GM18907 (cell line): ENCODE results near the gene PRKCA.
"Not testable (repeated sequence)": the region's sequence is repeated elsewhere in the genome, so short reads cannot be mapped to it uniquely, and the experiment has no call there.

Experiments
- ATAC-seq: cut with Tn5 transposase; IDR thresholded peaks from one replicate; pipeline ENCODE4 v1.9.1; 2021; ENCODE audit warnings: mild to moderate bottlenecking, moderate library complexity; ENCODE audit not compliant: unreplicated experiment

Gene PRKCA

DNA sequence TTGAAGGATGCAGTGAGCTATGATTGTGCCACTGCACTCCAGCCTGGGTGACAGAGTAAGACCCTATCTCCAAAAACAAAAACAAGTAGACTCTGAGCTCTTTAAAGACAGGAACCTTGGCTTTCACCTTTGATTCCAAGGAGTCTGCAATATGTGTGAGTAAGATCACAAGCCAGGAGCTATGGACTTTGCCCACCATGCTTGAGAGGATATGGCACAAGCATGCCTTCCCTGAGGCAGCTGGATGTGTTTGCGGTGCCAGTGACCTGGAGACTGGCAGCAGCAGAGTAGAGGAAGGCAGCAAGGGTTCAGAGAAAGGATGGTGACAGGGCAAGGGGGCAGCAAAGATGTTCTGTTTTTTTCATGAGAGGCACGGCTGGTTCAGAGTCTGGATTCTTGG lies 14.5 kb upstream of the PRKCA start:
- no peak for ATAC-seq

DNA sequence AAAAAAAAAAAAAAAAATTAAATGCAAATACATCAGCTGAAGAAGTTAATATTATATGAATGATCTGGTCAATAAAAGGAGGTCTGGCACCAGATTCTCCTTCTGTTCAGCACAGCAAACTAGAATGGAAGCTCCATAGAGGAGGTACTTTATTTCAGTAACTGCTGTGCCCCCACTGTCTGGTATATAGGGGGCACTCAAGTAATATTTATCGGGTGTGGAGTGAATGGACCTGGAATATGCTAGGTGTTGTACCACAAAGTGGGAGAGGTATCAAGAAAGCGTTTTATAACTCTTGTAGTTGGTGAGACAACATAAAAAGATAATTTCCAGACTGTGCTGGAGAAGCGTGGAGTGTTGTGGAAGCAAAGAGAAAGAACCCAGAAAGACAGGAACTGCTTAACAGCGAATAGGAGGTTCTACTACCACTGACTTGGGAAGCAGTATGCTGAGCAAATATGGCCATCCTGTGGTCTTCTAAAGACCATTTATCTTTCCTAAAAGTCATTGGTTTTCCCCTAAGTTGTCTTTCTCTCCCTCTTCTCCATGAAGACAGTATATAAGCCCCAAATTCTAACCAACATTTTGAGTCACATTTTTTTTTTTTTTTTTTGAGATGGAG lies 12.2 kb upstream of the PRKCA start:
- no peak for ATAC-seq

DNA sequence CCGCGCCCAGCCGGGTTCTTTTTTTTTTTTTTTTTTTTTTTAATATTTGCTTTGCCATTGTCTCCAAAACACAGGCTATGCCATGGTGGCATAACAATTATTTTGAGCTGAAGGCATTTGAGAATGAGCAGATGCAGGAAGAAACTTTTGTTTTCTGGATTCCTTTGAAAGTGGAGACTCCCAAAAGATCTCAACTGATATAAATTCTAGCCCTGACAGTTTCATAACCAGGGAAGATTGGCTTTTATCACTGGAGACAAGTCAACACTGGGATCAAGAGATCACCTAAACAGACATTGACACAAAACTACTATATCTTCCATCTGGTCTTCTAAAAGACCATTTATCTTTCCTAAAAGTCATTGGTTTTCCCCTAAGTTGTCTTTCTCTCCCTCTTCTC lies 10.1 kb upstream of the PRKCA start:
- ATAC-seq, result no peak

DNA sequence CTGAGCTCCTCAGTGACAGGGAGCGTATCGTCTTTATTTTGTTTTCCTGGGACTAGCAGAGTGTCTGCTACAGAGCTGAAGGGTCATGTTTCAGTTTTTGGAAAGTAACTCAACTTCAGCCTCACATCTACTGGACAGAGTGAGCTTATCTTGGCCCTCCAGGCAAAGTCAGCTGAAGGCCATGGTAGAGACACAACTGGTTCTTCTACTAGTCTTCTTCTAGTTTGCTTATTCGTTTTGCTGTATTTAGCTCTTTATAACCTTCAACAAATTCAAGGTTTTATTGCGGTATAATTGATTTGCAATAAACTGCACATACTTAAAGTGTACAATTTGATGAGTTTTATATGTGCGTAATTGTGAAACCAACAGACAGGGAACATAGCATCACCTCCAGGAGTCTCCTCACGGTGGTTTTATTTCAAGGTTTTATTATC lies 6.1 kb upstream of the PRKCA start:
- no peak for ATAC-seq

DNA sequence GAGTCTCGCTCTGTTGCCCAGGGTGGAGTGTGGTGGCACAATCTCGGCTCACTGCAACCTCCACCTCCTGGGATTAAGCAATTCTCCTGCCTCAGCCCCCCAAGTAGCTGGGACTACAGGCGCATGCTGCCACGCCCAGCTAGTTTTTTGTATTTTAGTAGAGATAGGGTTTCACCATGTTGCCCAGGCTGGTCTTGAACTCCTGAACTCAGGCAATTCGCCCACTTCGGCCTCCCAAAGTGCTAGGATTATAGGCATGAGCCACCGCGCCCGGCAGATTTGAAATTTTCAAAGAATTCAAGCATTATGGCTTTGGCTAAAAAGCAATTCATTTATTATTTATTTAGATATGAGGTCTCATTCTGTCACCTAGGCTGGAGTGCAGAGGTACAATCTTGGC lies 5.0 kb upstream of the PRKCA start:
- not testable (repeated sequence) for ATAC-seq

DNA sequence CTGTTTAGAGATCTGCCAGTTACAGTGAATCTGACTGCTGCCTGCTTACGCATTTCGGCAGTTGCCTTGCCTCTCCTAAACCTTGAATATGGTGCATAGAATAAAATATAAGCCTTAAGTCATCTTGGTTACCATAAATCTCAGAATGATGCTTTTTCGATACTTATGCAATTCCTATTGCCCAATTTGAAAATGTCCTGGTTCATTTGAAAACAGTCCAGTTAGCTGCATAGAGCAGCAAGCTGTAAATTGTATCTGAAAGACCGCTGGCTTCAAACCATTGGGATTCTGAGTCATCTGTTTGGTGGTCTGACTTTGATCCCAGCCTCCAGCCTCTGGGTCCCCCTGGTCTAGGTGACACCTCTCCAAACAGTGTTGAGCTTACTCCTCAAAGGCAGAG lies 2.7 kb upstream of the PRKCA start:
- no peak for ATAC-seq

DNA sequence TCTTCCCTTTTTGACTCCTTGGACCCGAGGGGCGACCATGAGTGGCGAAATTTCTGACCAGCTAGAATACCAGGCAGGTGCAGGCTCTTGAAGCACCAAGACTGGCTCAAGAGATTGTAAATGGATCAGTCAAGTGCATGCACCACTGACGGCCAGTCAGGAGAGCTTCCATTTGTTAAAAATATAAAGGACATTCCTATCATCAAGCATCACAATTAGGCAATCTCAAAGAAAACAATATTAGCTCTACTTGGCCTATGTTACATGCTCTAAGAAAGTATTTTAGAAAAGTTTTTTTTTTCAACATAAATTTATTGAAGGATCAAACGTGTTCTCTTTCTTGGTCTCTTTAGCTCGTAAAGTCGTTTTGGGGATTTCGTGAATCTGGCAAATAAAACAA lies 1.5 kb upstream of the PRKCA start:
- no peak for ATAC-seq

DNA sequence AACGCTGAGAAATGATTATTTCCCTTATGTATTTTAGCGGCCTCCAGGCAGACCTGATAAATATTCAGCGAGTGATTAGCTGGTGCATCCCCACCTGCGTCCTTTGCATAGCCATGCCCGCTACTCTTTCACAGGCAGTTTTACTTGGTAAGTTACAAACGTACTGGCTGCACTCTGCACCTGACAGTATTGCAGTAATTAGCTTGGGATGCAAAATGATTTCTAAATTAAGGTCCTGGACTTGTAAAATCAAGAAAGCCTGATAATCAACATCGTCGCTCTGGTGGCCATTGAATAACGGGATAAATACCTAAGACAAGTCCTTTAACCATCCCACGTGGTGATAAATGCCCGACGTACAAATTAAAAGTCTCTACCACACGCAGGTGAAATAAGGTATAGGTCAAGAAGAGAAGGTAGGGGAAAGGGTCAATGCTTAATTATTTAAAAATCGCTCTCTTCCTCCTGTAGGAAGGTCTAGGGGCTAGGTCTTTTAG lies 998 bp upstream of the PRKCA start:
- no peak for ATAC-seq

DNA sequence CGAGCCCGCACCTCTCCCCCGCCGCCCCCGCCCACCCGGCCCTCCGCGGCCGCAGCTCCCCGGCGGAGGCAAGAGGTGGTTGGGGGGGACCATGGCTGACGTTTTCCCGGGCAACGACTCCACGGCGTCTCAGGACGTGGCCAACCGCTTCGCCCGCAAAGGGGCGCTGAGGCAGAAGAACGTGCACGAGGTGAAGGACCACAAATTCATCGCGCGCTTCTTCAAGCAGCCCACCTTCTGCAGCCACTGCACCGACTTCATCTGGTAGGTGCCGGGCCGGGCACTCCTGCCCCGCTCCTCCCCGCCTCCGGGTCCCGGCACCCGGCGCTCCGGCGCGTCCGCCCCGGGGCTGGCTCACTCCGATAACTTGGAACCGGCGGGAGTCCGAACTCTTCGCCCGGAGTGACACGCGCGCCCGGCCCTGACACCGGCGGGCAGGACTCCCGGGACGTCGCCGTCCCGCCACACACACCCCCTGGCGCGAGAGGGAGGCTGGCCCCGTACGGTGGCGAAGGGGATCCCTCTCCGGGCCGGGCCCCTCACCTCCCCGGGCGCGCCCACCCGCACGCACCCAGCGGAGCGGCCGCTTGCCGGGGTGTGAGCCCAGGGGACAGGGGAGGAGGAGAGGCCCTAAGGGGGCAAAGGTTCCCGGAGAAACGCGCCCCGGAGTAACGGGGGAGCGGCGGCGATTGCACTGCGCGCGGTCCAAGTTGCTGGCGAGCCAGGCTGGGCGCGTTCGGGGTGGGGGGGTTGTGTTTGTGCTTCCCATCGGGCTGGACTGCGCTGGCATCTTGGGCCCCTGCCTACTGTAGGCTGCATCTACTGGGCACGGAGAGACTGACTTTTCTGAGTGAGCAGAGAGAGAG lies 581 bp downstream of the PRKCA start:
- peak; percentile 26 for ATAC-seq

DNA sequence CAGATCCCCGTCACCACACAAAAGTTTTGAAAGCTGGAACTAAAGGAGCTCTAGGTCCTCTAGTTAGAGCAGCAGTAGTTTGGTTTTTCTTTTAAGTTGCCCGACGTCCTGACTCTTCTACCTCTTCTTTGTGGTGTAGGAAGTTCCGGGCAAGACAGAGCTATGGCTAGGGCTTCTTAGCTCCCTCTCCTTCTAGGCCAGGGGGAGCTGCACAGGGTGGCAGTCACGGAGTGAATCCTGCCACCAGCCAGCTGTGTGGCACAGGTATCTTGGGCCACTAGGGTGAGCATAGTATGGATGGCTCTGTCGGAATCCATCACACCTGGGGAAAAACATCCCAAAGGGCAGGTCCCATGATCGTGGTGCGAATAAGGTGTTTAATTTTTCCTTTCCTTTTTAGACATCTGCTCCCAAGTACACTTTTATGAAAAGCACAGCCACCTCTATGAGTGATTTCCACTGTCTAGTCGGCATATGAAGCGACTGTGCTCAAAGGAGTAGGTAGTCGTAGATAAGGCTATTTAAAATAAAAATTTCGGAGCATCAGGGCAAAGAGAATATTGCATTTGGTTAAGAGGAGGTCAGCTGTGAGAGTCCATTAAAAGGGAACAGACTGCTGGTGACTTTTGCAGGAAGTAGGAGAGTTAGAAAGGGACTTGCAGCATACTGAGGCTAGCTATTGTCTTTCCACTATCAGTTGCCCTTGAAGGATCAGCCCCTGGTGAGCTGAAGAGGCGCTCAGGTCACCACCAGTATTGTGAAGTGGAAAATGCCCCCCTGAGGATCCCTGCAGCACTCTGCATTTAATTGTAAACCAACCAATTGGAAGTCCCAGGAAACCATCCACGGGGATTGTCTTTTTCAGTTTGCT lies 2.1 kb downstream of the PRKCA start:
- ATAC-seq, result no peak

DNA sequence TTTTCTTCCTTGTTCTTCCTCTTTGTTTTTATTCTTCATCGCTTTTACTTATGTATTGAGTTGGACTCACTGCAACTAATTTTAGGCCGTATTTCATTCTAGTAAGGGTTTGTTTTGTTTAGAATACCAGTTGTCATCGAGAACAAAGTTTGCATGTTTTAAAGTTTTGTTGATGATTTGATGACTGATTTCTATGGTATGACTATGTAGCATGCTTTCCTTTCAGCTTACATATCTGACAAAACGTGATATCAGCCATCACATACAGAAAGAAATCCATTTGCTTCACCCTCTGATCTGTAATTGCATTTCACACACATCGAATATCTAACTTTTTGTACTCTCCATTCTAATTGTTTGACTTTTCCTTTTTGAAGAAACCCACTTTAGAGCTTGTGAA lies 4.0 kb downstream of the PRKCA start:
- no peak for ATAC-seq

DNA sequence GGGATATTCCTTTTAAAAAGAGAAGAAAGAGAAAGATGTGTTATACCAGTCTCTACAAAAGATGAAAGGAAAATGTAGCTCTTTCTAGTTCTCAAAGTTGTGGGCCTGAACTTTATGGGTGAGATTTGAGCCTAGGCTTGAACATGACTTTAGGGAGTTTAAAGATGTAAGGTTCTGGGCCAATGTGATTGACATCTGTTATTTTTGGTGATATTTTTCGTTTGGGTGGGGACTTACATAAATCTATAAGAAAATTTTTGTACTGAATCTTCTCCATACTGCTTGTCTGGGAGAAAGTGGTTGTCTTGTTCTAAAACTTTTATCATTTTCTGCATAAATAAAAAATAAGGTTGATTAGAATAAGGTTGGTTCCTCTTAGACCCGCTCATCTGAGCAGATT lies 4.8 kb downstream of the PRKCA start:
- ATAC-seq, result no peak

DNA sequence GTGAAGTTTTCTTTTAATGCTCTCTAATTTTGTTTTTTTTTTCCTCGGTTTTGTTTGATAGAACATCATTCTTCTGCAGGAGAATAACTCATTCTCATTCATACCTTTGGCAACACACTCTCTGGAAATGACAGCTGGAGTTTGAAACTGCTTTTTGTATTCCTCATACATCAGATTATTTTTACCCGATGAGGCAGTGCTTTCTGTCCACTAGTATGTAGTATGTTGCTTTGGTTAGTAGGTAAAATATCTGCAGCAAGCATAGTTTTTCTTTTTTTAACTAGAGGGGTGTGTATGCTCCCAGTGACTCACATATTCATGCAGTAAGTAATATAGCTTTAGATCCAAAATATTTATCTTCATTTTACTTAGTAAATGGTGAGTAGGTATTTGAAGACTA lies 6.4 kb downstream of the PRKCA start:
- no peak for ATAC-seq

DNA sequence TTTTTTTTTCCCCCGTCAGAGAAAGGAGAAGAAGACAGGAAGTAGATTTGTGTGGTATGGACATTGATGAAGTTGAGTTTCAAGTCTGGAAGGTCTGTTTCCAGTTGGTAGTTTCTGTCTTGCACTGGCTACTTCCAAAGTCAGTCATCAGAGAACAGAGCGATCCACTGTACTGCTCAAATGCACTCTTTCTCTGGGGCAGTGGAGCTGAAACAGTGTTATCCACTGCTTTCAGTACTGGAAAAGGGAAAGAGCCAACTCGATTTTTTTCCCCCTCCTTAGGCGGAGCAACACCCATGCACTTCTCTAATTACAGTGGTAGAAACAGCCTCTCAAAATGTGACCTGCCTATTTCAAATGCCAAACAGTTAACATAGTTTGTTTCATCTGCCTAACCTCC lies 7.4 kb downstream of the PRKCA start:
- no peak for ATAC-seq

DNA sequence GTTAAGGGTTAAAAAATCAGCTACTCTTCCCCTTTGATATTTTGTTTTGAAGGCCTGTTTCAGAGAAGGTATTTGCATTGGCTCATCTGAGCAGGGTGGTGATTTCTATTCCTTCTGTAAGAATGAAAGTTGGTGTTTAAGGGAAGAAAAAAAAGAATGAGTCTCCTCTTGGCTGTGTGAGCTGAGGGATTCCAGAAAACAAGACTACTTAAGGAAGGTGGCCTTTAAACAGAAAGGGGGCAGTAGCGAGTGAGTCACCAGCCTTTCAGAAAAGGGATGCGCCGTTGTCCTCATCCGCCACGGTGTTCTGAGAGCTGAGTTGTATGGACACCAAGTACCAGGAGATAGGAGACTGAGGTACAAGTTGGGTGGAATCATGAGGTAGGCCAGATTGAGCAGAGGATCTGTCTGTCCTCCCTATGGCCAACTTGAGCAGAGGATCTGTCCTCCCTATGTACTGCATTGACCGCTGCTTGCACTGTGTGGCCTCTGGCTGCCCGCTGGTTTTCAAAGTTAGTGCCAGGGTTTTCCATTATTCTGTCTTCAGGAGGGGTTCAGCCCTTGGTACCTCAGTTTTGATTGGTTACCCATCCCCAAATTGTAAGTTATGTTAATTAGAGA lies 8.2 kb downstream of the PRKCA start:
- no peak for ATAC-seq

DNA sequence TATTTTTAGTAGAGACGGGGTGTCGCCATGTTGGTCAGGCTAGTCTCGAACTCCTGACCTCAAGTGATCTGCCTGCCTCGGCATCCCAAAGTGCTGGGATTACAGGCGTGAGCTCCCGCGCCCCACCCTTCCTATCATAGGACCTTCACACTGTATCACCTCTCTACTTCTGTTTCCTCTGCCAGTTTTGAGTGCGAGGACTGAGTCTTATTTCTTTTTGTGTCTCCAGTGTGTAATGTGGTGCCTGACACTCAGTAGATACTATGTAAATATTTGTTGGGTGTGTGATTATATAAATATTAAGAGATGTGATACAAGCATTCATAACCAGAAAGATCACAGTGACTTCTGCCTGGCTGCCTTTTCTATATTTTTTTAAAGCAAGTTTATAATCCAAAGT lies 10.5 kb downstream of the PRKCA start:
- no peak for ATAC-seq

DNA sequence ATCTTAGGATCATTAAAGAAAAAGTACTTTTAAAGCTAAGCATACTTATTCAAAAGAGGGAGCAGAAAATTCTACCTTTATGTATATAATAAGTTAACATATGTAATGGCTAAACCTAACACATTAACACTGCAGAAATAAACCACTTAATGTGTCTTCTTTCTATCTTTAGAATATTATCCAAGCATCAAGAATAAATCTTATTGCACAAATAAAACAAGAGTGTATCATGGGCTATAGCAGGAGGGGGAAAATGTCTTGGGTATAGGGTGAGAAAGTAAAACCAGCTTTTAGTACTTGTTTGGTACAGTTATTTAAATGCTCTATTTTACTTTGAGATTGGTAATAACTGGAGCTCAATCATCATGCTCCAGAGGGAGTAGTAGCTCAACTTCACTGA lies 10.9 kb downstream of the PRKCA start:
- no peak for ATAC-seq

DNA sequence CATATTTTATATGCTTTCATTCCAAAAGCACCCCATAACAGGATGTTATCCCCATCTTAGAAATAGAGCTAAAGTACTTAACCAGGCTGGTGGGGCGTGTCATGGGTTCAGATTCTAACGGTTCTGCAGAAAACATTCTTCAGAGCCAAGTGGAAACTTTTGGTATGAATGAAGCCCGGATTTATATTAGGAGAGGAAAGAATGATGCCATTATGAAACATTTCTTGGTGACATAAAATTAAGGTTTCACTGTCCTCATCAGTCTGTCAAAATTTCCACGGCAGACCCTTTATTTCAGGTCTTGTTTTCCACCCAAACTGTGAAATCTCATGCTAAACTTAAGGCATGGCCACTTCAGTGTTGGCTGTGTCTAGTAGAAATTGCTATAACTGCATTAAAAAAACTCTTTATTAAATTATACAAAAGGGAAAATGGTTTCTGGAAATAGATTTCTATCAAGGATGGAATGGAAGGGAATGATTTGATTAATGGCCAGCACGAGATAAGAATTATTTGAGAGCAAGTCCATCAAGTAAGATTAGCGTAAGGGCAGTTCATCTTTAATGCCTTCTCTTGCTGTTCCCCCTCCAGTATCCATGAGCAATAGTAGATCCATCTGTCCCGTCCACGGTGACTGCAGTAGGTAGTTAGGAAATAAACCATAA lies 11.7 kb downstream of the PRKCA start:
- no peak for ATAC-seq

DNA sequence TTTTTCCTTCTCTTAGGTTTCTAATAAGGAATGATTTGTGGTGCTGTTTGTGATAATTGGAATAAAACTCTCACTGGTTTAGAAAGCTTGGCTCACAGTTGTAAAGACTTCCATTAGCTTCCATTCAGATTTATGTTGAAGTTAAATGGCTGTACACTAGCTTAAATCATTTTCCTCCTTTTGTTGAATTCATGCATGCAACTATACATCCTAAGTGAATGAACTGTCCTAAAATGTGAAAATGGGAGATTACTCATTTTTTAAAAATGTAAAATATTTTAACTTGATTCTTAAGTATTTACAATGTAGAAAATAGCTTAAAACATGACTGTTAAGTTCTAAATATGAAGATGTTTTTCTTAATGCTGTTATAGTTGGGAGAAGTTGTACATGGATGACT lies 15.2 kb downstream of the PRKCA start:
- no peak for ATAC-seq

DNA sequence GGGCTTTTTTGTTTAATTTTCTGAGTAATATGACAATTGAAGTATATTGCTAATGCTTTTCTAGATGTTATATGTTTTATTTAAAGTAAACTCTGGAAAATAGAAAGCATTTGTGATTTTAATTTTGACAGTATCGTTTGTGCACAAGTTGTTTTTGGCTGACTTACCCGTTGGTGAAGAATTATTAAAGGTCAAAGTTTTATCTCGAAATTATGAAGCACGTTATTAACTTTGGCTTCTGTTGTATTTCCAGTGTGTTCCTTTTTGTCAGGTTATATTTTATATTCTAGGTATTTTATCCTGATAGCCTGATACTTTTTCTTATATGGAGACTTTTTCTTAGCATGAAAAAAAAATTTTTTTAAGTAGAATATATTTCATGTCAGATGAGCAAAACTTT lies 16.8 kb downstream of the PRKCA start:
- ATAC-seq, result no peak

DNA sequence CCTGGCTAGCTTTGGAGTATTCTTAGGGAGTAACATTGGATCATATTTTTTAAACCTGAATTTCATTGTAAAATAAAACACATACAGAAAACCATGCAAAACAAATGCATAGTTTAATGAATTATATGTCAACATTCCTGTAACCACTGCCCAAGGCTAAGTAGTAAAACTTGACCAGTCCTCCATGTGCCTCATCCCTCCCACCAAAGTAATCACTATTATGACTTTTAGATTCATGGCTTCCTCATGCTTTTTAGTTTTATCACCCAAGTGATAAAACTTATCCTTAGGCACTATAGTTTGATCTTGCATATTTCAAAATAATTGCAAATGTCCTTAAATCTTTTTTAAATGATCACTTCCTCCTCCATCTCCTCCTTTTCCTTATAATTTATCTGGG lies 20.4 kb downstream of the PRKCA start:
- ATAC-seq, result no peak
